ENCODE measurements around the gene CCNQ.
A peak's percentile ranks its signal among the peaks of the same experiment; 100 is the strongest.

CCNQ gene

DNA sequence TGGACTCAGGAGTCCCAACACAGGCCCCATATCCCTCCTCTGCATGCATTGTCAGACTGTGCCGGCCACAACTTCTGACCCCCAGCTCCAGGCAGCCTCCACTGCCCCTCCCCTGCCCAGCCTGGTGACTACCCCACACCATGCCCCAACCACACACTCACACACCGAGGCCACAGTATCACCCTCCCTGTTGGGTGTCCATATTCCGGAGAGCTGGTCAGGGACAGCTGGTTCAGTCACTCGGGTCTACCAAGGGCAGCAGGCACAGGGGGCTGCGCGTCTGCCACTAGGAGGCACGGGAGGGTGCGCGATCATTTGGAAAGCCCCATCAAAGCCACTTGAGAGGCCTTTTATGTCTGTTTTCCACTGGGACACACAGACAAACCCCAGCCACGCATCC, 26.3 kb downstream of the CCNQ start:
- DNase-seq: no peak

DNA sequence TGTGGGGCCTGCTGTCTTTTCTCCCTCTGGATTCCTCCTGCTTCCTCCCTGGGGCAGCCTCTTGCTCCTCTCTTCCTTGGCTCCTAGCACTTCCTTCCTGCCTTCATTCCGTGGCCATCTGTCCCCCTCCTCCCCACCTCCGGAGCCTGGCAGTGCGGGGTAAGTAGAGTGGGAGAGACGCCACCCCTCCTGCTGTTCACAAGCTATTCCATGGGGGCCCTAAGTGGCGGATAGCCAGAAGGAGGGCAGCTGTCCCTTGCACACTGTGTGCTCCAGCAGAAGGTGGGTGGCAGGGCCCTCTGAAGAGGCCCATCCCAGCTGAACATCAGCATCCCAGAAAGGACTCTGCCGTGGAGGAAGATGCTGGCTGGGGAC, 27.4 kb downstream of the CCNQ start:
- DNase-seq: no peak

GRCh38 chrX:153569475-153569874, 29.5 kb downstream of the CCNQ start:
- DNase-seq: no peak

DNA sequence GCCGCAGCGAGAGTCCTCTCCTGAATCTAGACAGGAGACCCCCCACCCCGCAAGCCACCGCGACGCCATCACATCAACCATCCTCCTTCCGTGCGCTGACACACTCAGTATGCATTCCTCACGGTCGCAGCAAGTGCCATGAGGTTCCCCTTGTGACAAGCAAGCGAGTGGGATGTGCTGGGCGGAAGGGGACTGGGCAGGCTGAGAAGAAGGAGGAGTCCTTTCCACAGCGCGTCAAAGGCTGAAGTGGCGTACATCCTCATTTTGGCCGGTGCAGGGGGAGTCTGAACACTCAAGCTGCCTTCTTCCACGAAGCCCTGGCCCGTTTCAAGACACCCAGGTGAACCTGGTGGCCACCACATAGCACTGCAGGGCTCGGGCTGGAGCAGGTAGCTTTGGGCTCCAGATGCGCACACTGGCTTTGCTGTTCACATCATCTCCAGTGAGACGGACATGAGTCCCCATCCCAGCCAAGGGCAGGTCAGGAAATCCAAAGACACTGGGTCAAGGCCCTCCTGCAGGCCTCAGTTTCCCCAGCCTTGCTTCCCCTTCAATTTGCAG, 30.4 kb downstream of the CCNQ start:
- no peak for DNase-seq

DNA sequence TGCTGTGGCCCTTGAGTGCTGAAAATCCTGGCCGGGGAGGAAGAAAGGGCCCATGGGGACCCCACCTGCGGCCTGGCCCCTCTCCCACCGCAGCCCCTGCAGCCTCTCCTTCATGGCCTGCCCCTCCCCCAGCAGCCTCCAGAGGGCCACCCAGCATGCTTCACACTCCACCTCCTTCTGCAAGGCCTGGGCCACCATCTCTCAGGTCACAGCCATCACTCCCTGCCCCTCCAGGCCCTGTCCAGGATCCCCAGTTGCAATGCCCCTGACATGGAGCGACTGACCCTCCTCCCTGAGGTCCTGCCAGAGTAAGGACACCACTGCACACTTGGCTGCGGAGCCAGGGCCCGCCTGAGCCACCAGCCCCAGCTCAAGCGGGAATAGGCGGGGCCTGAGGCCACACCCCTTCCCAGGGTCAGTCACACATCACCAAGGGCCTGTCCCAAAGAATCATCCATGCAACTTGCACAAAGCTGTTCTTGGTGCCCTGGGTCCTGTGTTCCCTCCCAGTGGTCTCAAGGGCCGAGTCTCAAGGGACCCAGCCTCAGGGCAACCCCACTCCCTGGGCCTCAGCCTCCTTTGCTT, 32.9 kb downstream of the CCNQ start:
- no peak for DNase-seq

- DNase-seq: no peak
These were observed 34.8 kb downstream of the CCNQ start for GRCh38 chrX:153564047-153564606.

DNA sequence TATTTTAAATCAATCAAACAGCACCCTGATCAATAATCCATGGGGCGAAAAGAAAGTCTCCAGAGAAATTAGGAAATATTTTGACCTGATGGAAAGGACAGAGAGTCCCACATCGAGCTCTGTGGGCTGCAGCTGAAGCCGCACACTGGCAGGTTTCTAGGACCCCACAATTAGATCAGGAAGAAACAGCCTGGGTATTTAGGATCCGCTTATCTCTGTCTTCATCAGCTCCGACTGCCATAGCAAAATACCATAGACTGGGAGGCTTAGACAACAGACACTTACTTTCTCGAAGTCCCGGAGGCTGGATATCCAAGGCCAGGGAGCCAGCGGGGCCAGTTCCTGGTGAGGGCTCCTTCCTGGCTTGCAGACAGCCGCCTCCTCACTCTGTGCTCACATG, 36.4 kb downstream of the CCNQ start:
- DNase-seq: no peak

GRCh38 chrX:153561337-153561736, 37.6 kb downstream of the CCNQ start:
- DNase-seq: no peak

DNA sequence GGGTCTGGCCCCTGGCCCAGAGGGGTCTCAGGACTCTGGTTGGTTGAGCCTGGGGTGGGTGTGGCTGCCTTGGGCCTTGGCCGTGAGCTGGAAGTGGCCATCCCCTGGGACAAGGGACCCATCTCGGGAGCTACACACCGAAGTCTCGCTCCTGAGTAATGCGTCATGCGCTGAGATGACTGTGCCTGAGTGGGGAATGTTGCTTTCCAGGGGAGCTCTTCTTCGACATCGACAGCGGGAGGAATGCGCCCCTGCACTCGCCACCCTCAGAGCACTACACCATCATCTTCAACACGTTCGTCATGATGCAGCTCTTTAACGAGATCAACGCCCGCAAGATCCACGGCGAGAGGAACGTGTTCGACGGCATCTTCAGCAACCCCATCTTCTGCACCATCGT, 38.5 kb downstream of the CCNQ start:
- no peak for DNase-seq

GRCh38 chrX:153560000-153560399, 38.9 kb downstream of the CCNQ start:
- DNase-seq: no peak

DNA sequence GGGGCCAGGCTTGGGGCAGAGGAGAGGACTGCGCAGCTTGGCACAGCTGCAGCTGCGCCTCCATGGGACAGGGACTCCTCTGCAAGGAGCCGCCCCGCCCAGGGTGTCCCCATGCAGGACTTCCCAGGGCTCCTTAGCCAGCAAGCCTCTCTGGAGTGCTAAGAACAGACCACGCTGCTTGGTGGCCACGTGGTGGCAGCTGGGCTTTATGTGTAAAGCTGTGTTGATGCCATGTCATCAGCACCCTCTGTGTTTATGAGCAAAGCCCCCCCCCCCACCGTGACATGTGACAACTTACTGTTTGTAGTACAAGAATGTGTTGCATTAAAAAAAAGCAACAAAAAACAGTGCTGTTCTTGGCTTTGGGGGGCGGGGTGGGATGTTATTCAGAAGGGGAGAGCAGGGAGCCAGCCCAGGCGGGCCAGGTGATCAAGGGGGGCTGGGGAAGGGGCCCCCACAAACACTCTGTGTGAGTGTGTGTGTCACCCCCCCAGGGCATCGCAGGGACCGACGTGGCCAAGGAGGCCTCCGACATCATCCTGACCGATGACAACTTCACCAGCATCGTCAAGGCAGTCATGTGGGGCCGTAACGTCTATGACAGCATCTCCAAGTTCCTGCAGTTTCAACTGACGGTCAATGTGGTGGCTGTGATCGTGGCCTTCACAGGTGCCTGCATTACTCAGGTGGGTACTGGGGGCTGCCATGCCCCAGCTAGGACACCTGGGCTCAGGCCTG, 41.2 kb downstream of the CCNQ start:
- DNase-seq: no peak

DNA sequence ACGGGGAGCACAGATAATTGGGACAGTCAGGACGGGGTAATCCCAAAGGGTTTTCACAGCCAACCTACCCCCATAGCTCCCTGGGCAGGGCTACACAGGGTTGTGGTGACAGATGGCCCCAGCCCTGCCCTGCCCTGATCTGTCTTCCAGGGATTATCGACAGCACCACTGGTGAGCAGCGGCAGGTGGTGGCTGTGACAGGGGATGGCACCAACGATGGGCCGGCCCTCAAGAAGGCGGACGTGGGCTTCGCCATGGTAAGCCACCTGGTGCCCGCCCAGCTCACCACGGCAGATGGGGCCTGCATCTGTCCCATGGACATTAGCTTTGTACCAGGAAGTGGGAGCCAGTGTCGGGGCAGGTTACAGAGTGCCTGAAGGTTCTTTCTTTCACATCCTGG, 42.2 kb downstream of the CCNQ start:
- DNase-seq: no peak

GRCh38 chrX:153554519-153555167, 44.3 kb downstream of the CCNQ start:
- DNase-seq: peak; percentile 33

DNA sequence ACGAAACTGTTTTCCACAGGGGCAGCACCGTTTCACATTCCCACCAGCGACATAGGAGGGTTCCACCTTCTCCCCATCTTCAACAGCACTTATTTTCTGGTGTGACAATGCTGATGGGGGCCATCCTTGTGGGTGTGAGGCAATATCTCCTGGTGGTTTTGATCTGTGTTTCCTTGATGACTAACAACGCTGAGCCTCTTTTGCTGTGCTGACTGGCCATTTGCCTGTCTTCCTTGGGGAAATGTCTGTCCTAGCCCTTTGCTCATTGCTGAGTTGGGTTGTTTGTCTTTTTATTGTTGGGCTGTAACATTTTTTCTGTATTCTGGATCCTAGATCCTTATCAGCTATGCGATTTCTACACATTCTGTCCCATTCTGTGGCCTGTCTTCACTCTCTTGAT, 47.8 kb downstream of the CCNQ start:
- DNase-seq: peak; percentile 3

- DNase-seq: no peak
These were observed 49.1 kb downstream of the CCNQ start for GRCh38 chrX:153549807-153550206.

- DNase-seq: no peak
These were observed 49.7 kb downstream of the CCNQ start for GRCh38 chrX:153549231-153549630.

GRCh38 chrX:153547195-153547594, 51.7 kb downstream of the CCNQ start:
- no peak for DNase-seq

DNA sequence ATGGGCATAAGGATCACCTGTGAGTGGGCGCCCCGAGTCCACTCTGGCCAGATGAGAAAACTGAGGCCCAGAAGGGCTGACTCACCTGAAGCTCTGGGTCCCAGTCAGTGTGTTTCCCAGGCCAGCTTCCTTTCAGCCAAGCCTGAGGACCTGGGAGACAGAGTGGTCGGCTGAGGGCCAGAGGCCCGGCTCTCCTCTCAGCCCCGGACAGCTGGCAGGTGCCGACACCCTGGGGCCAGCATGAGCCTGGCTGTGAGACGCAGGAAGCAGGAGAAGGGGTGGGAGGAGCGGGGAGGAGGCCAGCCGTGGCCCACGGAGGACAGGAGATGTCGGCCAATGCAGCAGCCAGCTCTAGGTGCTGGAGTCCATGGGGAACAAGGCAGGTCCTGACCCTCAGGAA, 52.6 kb downstream of the CCNQ start:
- DNase-seq: no peak

DNA sequence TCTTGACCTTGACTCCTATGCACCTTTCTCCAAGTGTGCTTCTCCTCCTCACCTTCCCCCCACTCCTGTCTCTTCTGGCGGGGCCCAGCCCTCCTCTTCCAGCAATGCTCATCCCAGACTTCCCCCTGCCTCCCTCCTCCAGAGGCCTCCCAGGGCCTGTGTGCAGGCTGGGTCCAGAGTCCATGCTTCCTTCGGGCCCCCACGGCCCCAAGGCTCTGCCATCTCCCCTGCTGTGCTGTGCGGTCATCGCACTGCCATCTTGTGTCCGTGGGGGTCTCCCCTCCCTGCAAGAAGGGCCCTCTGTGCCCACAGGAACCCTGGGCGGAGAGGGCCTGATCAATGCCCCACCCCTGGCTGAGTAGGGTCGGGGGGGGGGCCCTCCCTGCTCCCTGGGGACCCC, 54.2 kb downstream of the CCNQ start:
- no peak for DNase-seq

- no peak for DNase-seq
These were observed 59.0 kb downstream of the CCNQ start for GRCh38 chrX:153539979-153540358.

GRCh38 chrX:153539171-153539978, 59.6 kb downstream of the CCNQ start:
- peak; percentile 44 for DNase-seq

- DNase-seq: no peak
These were observed 60.5 kb downstream of the CCNQ start for GRCh38 chrX:153538424-153538823.
